ENCODE measurements around the gene FILIP1. TPM values are rescaled to one million over a fixed set of nuclear protein-coding genes. Genes with fewer than 3 reads are reported as not detected.

The FILIP1 gene
- total and polyA plus RNA-seq, 2 donors from 2014 or later = 0.80 to 4.6 TPM

- Histone ChIP-seq H3K4me1 (ENCODE audit: control insufficient read depth in 2 of 3, insufficient read depth in 2 of 3, low read depth in 1 of 3, low read length in 3 of 3) (peaks cover 0 to 3% (median 0%) of the 10 kb centered on the region in 3 donors), H3K9ac (ENCODE audit: low read length in 3 of 3) (no peak overlapping the region), H3K4me3 (ENCODE audit: low read length in 3 of 3) (no peak overlapping the region), H3K27ac (ENCODE audit: low read depth in 2 of 2, low read length in 2 of 2) (no peak overlapping the region), H3K36me3 (ENCODE audit: control insufficient read depth in 2 of 3, insufficient read depth in 3 of 3, low read length in 3 of 3) (no peaks in the 10 kb centered on the region), H3K9me3 (ENCODE audit: control insufficient read depth in 2 of 3, insufficient read depth in 1 of 3, low read length in 3 of 3) (no peaks in the 10 kb centered on the region), H3K27me3 (ENCODE audit: control insufficient read depth, insufficient read depth, low read length) (no peaks in the 10 kb centered on the region)
- DNase-seq = no peak
- no peak for FAIRE-seq
- intact Hi-C loops (cut with DNase I) = no loop called here
- TF ChIP-seq, protein P1, sequence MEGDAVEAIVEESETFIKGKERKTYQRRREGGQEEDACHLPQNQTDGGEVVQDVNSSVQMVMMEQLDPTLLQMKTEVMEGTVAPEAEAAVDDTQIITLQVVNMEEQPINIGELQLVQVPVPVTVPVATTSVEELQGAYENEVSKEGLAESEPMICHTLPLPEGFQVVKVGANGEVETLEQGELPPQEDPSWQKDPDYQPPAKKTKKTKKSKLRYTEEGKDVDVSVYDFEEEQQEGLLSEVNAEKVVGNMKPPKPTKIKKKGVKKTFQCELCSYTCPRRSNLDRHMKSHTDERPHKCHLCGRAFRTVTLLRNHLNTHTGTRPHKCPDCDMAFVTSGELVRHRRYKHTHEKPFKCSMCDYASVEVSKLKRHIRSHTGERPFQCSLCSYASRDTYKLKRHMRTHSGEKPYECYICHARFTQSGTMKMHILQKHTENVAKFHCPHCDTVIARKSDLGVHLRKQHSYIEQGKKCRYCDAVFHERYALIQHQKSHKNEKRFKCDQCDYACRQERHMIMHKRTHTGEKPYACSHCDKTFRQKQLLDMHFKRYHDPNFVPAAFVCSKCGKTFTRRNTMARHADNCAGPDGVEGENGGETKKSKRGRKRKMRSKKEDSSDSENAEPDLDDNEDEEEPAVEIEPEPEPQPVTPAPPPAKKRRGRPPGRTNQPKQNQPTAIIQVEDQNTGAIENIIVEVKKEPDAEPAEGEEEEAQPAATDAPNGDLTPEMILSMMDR (IDR thresholded peaks at IDR 0.05; ENCODE audit: borderline replicate concordance, extremely low read depth, insufficient read depth) = no peak
Measured at GRCh38 chr6:75318900-75319299, 174.7 kb downstream of the FILIP1 start.

DNA sequence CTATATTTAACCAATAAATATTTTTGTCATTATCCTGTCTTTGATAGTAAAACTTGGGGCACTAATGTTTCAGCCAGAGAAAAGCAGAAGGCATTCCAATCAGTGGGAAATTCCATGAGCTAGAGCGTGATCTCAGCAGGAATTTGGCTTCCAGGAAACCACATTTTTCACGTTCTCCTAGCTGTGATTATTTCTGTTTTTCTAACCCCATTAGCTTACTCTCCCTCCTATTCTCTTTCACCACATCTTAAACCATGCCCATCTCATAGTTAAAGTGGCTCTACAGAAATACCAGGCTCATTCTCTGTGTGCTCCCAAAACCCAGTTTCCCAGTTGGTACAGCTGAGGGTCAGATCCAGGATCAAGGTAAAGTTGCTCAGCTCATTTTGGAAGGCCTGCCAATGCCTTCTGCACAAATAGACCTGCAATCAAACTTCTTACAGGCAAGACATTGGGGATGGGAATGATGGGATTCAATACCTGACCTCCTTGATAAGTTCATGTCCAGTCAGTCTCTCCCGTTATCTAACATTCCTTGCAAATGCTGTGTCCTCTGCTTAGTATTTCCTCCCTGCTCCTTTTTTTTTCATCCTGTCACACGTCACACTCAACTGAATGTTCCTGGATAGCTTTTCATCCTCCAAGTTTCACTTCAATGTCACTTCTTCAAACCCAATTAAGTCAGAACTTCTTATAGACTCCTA lies 175.9 kb downstream of the FILIP1 start:
- Histone ChIP-seq H3K9ac (ENCODE audit: low read length in 3 of 3) (no peak overlapping the region), H3K4me3 (ENCODE audit: low read length in 3 of 3) (no peak overlapping the region), H3K36me3 (ENCODE audit: control insufficient read depth in 2 of 3, insufficient read depth in 3 of 3, low read length in 3 of 3) (no peaks in the 10 kb centered on the region), H3K27ac (ENCODE audit: low read depth in 2 of 2, low read length in 2 of 2) (peak overlapping the region in 1 of 2 donors; percentile 49), H3K9me3 (ENCODE audit: control insufficient read depth in 2 of 3, insufficient read depth in 1 of 3, low read length in 3 of 3) (no peaks in the 10 kb centered on the region), H3K27me3 (ENCODE audit: control insufficient read depth, insufficient read depth, low read length) (no peaks in the 10 kb centered on the region), H3K4me1 (ENCODE audit: control insufficient read depth in 2 of 3, insufficient read depth in 2 of 3, low read depth in 1 of 3, low read length in 3 of 3) (peaks cover 0 to 3% (median 0%) of the 10 kb centered on the region in 3 donors)
- no peak for FAIRE-seq
- TF ChIP-seq, protein P1 (IDR thresholded peaks at IDR 0.05; ENCODE audit: borderline replicate concordance, extremely low read depth, insufficient read depth) = no peak
- DNase-seq = peak in 2 of 5 donors; percentile 16 to 59
- intact Hi-C loops (cut with DNase I) = no loop called here

GRCh38 chr6:75315978-75316377 lies 177.6 kb downstream of the FILIP1 start:
- H3K27ac ChIP-seq (ENCODE audit: low read depth in 2 of 2, low read length in 2 of 2) = no peak overlapping the region
- H3K36me3 ChIP-seq (ENCODE audit: control insufficient read depth in 2 of 3, insufficient read depth in 3 of 3, low read length in 3 of 3) = no peaks in the 10 kb centered on the region
- FAIRE-seq = no peak
- peaks cover 0 to 3% (median 0%) of the 10 kb centered on the region in 3 donors for H3K4me1 ChIP-seq (ENCODE audit: control insufficient read depth in 2 of 3, insufficient read depth in 2 of 3, low read depth in 1 of 3, low read length in 3 of 3)
- no peak overlapping the region for H3K4me3 ChIP-seq (ENCODE audit: low read length in 3 of 3)
- no peak for DNase-seq
- H3K27me3 ChIP-seq (ENCODE audit: control insufficient read depth, insufficient read depth, low read length) = no peaks in the 10 kb centered on the region
- intact Hi-C loops (cut with DNase I) = no loop called here
- TF ChIP-seq, protein P1 (IDR thresholded peaks at IDR 0.05; ENCODE audit: borderline replicate concordance, extremely low read depth, insufficient read depth) = no peak
- no peak overlapping the region for H3K9ac ChIP-seq (ENCODE audit: low read length in 3 of 3)
- no peaks in the 10 kb centered on the region for H3K9me3 ChIP-seq (ENCODE audit: control insufficient read depth in 2 of 3, insufficient read depth in 1 of 3, low read length in 3 of 3)

All from kidney (tissue), 14 donors.